Astrocyte of the cerebellum (primary cell): ENCODE data around the gene RFX3.

Experiments
- DNase-seq: peaks from one replicate; pipeline ENCODE4 v3.0.0-alpha.2; 2011; ENCODE audit warnings: low read depth
- H3K4me3 ChIP-seq: 2 replicates; pipeline ENCODE4 v1.5.1; 2011; ENCODE audit warnings: mild to moderate bottlenecking, low read depth, low read length, moderate library complexity
- CTCF ChIP-seq: IDR thresholded peaks from 2 replicates; pipeline ENCODE4 v1.5.1; 2012; ENCODE audit warnings: low read length, low read depth, moderate library complexity, mild to moderate bottlenecking; ENCODE audit errors: missing control alignments
- in situ Hi-C: cut with HindIII; loops from 2 replicates; pipeline ENCODE4 v1.10.0; 2017; ENCODE audit warnings: low sequenced_read_pairs

The RFX3 gene

GRCh38 chr9:3359048-3359692 is 166.6 kb downstream of the RFX3 start:
- no peak for DNase-seq
- no peak for TF ChIP-seq CTCF
- in situ Hi-C loops = no loop called here

GRCh38 chr9:3348169-3348568 is 177.6 kb downstream of the RFX3 start:
- in situ Hi-C loops = no loop called here
- no peak for DNase-seq
- no peak overlapping the region for H3K4me3 ChIP-seq
- no peak for TF ChIP-seq CTCF

More at GRCh38 chr9:3359048-3359692, 166.6 kb downstream of the RFX3 start:
- H3K4me3 ChIP-seq = no peak overlapping the region

- no peak overlapping the region for H3K4me3 ChIP-seq
- TF ChIP-seq CTCF = no peak
- in situ Hi-C loops = no loop called here
- no peak for DNase-seq
These were observed 179.3 kb downstream of the RFX3 start for GRCh38 chr9:3346549-3346948.

- TF ChIP-seq CTCF = no peak
- no peak for DNase-seq
- H3K4me3 ChIP-seq = no peak overlapping the region
- in situ Hi-C loops = no loop called here
These were observed 182.1 kb downstream of the RFX3 start for GRCh38 chr9:3343671-3344070.

- no peak overlapping the region for H3K4me3 ChIP-seq
- DNase-seq = no peak
- TF ChIP-seq CTCF = no peak
- in situ Hi-C loops = no loop called here
These were observed 183.5 kb downstream of the RFX3 start for GRCh38 chr9:3342159-3342777.

GRCh38 chr9:3337515-3338225 is 188.1 kb downstream of the RFX3 start:
- TF ChIP-seq CTCF = no peak
- DNase-seq = peak; percentile 31
- in situ Hi-C loops = no loop called here
- H3K4me3 ChIP-seq = no peak overlapping the region
